HepG2 (cell line): Measurements from ENCODE around the gene HINT1. TPM values are rescaled to one million over a fixed set of nuclear protein-coding genes. Genes with fewer than 3 reads are reported as not detected.

ENCODE experiments used
- DBP ChIP-seq: sonication (generic); formaldehyde crosslinking; IDR thresholded peaks from 2 replicates; pipeline ENCODE4 v1.4.0; 2020; ENCODE audit warnings: missing genetic modification reagents; ENCODE audit errors: not compliant biosample characterization
- DR1 ChIP-seq: sonication (generic); formaldehyde crosslinking; IDR thresholded peaks from 2 replicates; pipeline ENCODE4 v1.8.0; 2021; ENCODE audit warnings: mild to moderate bottlenecking, missing genetic modification reagents, inconsistent platforms
- ELF1 ChIP-seq: sonication (generic); formaldehyde crosslinking; IDR thresholded peaks from 2 replicates; pipeline ENCODE4 v1.4.0; 2020; ENCODE audit warnings: missing genetic modification reagents
- HNRNPUL1 ChIP-seq: fragments of 200-400 bp; formaldehyde crosslinking; IDR thresholded peaks from 2 replicates; pipeline ENCODE4 v1.6.1; 2017; ENCODE audit warnings: low read depth, mild to moderate bottlenecking, low read length, moderate library complexity
- NONO ChIP-seq, 2 experiments: fragments of 450-650 bp in 1 of 2; sonication (generic) in 1 of 2; formaldehyde crosslinking in 1 of 2; IDR thresholded peaks in 1 of 2; conservative IDR thresholded peaks in 1 of 2; 2 replicates each; pipeline versions ENCODE4 v1.6.1 to v1.8.0; 2017 to 2022; ENCODE audit warnings: mild to moderate bottlenecking in 1 of 2, missing genetic modification reagents in 1 of 2, moderate library complexity in 1 of 2
- PHB2 ChIP-seq: fragments of 450-650 bp; IDR thresholded peaks from 2 replicates; pipeline ENCODE4 v1.6.1; 2018; ENCODE audit not compliant: partially characterized antibody
- PREB ChIP-seq: sonication (generic); formaldehyde crosslinking; IDR thresholded peaks from 2 replicates; pipeline ENCODE4 v1.4.0; 2020; ENCODE audit warnings: missing genetic modification reagents
- TBL1XR1 ChIP-seq: fragments of 150-350 bp; IDR thresholded peaks from 2 replicates; pipeline ENCODE4 v1.6.1; 2014; ENCODE audit warnings: borderline replicate concordance, low read length; ENCODE audit not compliant: partially characterized antibody
- TCF7 ChIP-seq: sonication (generic); IDR thresholded peaks from 2 replicates; pipeline ENCODE4 v1.6.1; 2016; ENCODE audit warnings: antibody characterized with exemption, low read depth
- TEF ChIP-seq: sonication (generic); formaldehyde crosslinking; IDR thresholded peaks from 2 replicates; pipeline ENCODE4 v1.5.0; 2020; ENCODE audit warnings: missing genetic modification reagents
- TFE3 ChIP-seq: IDR thresholded peaks from 2 replicates; pipeline ENCODE4 v1.6.1; 2016
- ZFP1 ChIP-seq: IDR thresholded peaks from 2 replicates; pipeline ENCODE4 v1.6.1; 2016
- ZIK1 ChIP-seq: sonication (generic); formaldehyde crosslinking; IDR thresholded peaks from 2 replicates; pipeline ENCODE4 v1.5.0; 2020; ENCODE audit warnings: mild to moderate bottlenecking, low read depth, missing genetic modification reagents, borderline replicate concordance
- ZMYM2 ChIP-seq: sonication (generic); formaldehyde crosslinking; IDR thresholded peaks from 2 replicates; pipeline ENCODE4 v1.8.0; 2022; ENCODE audit warnings: mild to moderate bottlenecking, missing genetic modification reagents
- ZNF10 ChIP-seq: sonication (generic); formaldehyde crosslinking; IDR thresholded peaks from 2 replicates; pipeline ENCODE4 v1.4.0; 2020; ENCODE audit warnings: mild to moderate bottlenecking, low read depth, missing genetic modification reagents, borderline replicate concordance
- ZNF143 ChIP-seq: sonication (generic); formaldehyde crosslinking; IDR thresholded peaks from 2 replicates; pipeline ENCODE4 v1.4.0; 2020; ENCODE audit warnings: missing genetic modification reagents
- ZNF678 ChIP-seq: sonication (generic); formaldehyde crosslinking; IDR thresholded peaks from 2 replicates; pipeline ENCODE4 v1.4.0; 2020; ENCODE audit warnings: mild to moderate bottlenecking, missing genetic modification reagents
- ZSCAN22 ChIP-seq: sonication (generic); formaldehyde crosslinking; IDR thresholded peaks from 2 replicates; pipeline ENCODE4 v1.4.0; 2020; ENCODE audit warnings: mild to moderate bottlenecking, missing genetic modification reagents
- polyA plus RNA-seq, 8 experiments: library from polyadenylated mRNA; depleted of rRNA in 3 of 8; stranded (reverse) in 7 of 8; unstranded in 1 of 8; fragments of >200 nt; fragmentation: Illumina TruSeq in 4 of 8; extraction: Trizol in 4 of 8; gene quantifications; 2 replicates each; pipeline versions ENCODE4 v1.2.1 to v1.2.3, GENCODE V29; 2011 to 2016; ENCODE audit warnings: low read depth in 4 of 8, missing spikeins in 1 of 8, mixed read lengths in 1 of 8; ENCODE audit not compliant: insufficient read depth in 1 of 8
- total RNA-seq, 5 experiments: library from RNA; depleted of rRNA; stranded (reverse); fragments of >200 nt; fragmentation: Illumina TruSeq; extraction: Trizol; gene quantifications; 2 replicates each; pipeline ENCODE4 v1.2.3, GENCODE V29; 2016; ENCODE audit warnings: low read depth in 1 of 5
- TF ChIP-seq, protein P1 (sequence below): sonication (generic); formaldehyde crosslinking; IDR thresholded peaks from 2 replicates; pipeline ENCODE4 v1.4.0; 2020; ENCODE audit warnings: missing genetic modification reagents, borderline replicate concordance
- TF ChIP-seq, protein P2 (sequence below): sonication (generic); formaldehyde crosslinking; IDR thresholded peaks from 2 replicates; pipeline ENCODE4 v1.4.0; 2020; ENCODE audit warnings: missing genetic modification reagents

HINT1 gene
- total and polyA plus RNA-seq, 2 of the 13 experiments (the other 11 are each of a cell fraction or from before 2014, with no cell fraction given) = 428 to 997 TPM

GRCh38 chr5:131164191-131165118, 601 bp downstream of the HINT1 start (continued):
- TF ChIP-seq, protein P1, sequence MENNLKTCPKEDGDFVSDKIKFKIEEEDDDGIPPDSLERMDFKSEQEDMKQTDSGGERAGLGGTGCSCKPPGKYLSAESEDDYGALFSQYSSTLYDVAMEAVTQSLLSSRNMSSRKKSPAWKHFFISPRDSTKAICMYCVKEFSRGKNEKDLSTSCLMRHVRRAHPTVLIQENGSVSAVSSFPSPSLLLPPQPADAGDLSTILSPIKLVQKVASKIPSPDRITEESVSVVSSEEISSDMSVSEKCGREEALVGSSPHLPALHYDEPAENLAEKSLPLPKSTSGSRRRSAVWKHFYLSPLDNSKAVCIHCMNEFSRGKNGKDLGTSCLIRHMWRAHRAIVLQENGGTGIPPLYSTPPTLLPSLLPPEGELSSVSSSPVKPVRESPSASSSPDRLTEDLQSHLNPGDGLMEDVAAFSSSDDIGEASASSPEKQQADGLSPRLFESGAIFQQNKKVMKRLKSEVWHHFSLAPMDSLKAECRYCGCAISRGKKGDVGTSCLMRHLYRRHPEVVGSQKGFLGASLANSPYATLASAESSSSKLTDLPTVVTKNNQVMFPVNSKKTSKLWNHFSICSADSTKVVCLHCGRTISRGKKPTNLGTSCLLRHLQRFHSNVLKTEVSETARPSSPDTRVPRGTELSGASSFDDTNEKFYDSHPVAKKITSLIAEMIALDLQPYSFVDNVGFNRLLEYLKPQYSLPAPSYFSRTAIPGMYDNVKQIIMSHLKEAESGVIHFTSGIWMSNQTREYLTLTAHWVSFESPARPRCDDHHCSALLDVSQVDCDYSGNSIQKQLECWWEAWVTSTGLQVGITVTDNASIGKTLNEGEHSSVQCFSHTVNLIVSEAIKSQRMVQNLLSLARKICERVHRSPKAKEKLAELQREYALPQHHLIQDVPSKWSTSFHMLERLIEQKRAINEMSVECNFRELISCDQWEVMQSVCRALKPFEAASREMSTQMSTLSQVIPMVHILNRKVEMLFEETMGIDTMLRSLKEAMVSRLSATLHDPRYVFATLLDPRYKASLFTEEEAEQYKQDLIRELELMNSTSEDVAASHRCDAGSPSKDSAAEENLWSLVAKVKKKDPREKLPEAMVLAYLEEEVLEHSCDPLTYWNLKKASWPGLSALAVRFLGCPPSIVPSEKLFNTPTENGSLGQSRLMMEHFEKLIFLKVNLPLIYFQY (CRISPR knock-in tag) = no peak
- TF ChIP-seq ZSCAN22 (CRISPR knock-in tag) (no peak), ELF1 (CRISPR knock-in tag) (no peak), ZNF143 (CRISPR knock-in tag) (no peak; the same call in 1 of the 2 replicates), DR1 (CRISPR knock-in tag) (no peak; the same call in 1 of the 2 replicates), TEF (no peak), DBP (CRISPR knock-in tag) (peak; percentile 74), ZNF678 (CRISPR knock-in tag) (peak; percentile 33; the same call in 1 of the 2 replicates), ZMYM2 (no peak), TFE3 (CRISPR knock-in tag) (no peak), TBL1XR1 (no peak), PHB2 (no peak), TCF7 (no peak), NONO (IDR thresholded peaks at IDR 0.05) (no peak), NONO (CRISPR knock-in tag; conservative IDR thresholded peaks at IDR 0.05) (no peak), HNRNPUL1 (no peak), ZIK1 (CRISPR knock-in tag) (no peak), ZNF10 (CRISPR knock-in tag) (no peak), ZFP1 (CRISPR knock-in tag) (no peak), PREB (CRISPR knock-in tag) (0 out of 2 replicates have a peak, but pooled peaks have one; percentile 48)
- TF ChIP-seq, protein P2, sequence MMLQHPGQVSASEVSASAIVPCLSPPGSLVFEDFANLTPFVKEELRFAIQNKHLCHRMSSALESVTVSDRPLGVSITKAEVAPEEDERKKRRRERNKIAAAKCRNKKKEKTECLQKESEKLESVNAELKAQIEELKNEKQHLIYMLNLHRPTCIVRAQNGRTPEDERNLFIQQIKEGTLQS (CRISPR knock-in tag) = no peak
